ENCODE measurements around the gene LHX3.
"Not testable (repeated sequence)": the region's sequence is repeated elsewhere in the genome, so short reads cannot be mapped to it uniquely, and the experiment has no call there.

Gene LHX3

GRCh38 chr9:136241542-136241941 lies 36.6 kb upstream of the LHX3 start:
- no peak for DNase-seq

GRCh38 chr9:136240941-136241340 lies 36.0 kb upstream of the LHX3 start:
- DNase-seq = no peak

- peak in 3 of 4 experiments; percentile 12 to 32 (median 25) for DNase-seq
Measured at GRCh38 chr9:136239983-136240330, 35.0 kb upstream of the LHX3 start.

GRCh38 chr9:136239135-136239982 lies 34.4 kb upstream of the LHX3 start:
- no peak for DNase-seq

- no peak for DNase-seq
Measured at GRCh38 chr9:136238342-136238732, 33.4 kb upstream of the LHX3 start.

GRCh38 chr9:136237486-136238341 lies 32.8 kb upstream of the LHX3 start:
- DNase-seq = no peak

- DNase-seq = not testable (repeated sequence)
Measured at GRCh38 chr9:136236471-136237410, 31.8 kb upstream of the LHX3 start.

- DNase-seq = no peak
Measured at GRCh38 chr9:136235709-136236455, 31.0 kb upstream of the LHX3 start.

GRCh38 chr9:136235171-136235570 lies 30.2 kb upstream of the LHX3 start:
- DNase-seq = no peak

- no peak for DNase-seq
Measured at GRCh38 chr9:136234597-136234996, 29.7 kb upstream of the LHX3 start.

GRCh38 chr9:136233868-136234267 lies 28.9 kb upstream of the LHX3 start:
- DNase-seq = no peak

- no peak for DNase-seq
Measured at GRCh38 chr9:136233411-136233810, 28.5 kb upstream of the LHX3 start.

GRCh38 chr9:136232969-136233368 lies 28.0 kb upstream of the LHX3 start:
- peak in 1 of 4 experiments; percentile 23 for DNase-seq

GRCh38 chr9:136231478-136232297 lies 26.8 kb upstream of the LHX3 start:
- peak; percentile 63 to 88 (median 78) for DNase-seq

- no peak for DNase-seq
Measured at GRCh38 chr9:136230773-136231172, 25.8 kb upstream of the LHX3 start.

- DNase-seq = no peak
Measured at GRCh38 chr9:136230365-136230764, 25.4 kb upstream of the LHX3 start.

GRCh38 chr9:136229096-136230065 lies 24.5 kb upstream of the LHX3 start:
- no peak for DNase-seq

GRCh38 chr9:136228107-136228875 lies 23.4 kb upstream of the LHX3 start:
- peak; percentile 8 to 46 (median 42) for DNase-seq
